HG02763 (cell line): ENCODE data around the gene GMPPA.

ENCODE experiments used
- ATAC-seq: cut with Tn5 transposase; IDR thresholded peaks from one replicate; pipeline ENCODE4 v1.9.1; 2021; ENCODE audit warnings: mild to moderate bottlenecking, moderate library complexity; ENCODE audit not compliant: unreplicated experiment

GMPPA gene

GRCh38 chr2:219484343-219485200 is 14.1 kb upstream of the GMPPA start:
- ATAC-seq, result no peak

- ATAC-seq, result no peak
Measured at GRCh38 chr2:219485201-219485580, 13.5 kb upstream of the GMPPA start.

DNA sequence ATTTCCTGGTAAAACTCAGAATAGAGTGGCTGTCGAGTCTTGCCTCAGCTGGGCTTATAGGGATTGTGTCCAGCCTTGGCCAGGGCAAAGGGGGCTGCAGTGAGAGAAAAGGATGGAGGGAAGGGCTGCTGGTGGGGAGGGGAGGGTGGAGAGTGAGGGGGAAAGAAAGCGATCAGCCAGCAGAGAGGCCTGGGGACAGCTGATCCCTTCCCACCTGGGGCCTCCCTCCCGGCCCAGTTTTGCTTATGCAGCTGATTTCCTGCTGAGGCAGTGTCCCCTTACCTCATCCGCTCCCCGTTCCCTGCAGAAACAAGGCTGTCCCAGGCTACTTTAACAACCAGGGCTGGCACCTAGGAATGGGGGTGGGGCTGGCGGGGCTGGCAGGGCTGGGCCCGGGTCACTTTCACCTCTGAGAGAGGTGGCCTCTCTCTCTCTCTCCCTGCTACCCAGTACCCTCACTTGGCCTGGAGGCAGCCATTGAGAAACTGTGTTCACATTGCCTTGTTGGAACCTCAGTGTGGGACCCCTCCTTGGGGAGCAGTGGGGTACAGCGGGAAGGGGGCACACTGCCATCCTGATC is 12.2 kb upstream of the GMPPA start:
- ATAC-seq, result no peak

GRCh38 chr2:219488149-219488843 is 10.4 kb upstream of the GMPPA start:
- no peak for ATAC-seq

DNA sequence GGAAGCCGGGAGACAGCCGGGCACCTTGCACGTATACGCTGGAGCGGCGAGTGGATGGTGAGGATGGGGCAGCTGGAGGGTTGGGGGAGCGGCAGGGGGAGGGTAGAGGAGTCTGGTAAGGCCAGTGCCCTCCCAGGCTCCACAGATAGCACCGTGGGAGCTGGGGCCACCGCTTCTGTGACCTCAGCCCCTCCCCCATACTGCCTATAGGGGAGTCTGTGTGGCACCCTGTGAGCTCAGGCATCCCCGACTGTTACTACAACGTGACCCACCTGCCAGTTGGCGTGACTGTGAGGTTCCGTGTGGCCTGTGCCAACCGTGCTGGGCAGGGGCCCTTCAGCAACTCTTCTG is 9.9 kb upstream of the GMPPA start:
- no peak for ATAC-seq

GRCh38 chr2:219489315-219489714 is 9.4 kb upstream of the GMPPA start:
- ATAC-seq, result no peak

DNA sequence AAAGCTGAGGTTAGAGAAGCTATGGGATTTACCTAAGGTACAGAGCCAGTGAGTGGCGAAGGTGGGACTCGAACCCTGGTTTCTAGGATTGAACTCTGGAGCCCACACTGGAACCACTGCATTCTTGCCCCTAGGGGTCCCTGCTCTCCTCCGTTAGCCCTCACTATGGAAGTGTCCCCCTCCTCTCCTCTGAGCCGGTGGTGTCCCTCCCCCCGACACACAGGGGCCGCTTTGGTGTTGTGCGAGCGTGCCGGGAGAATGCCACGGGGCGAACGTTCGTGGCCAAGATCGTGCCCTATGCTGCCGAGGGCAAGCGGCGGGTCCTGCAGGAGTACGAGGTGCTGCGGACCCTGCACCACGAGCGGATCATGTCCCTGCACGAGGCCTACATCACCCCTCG is 8.5 kb upstream of the GMPPA start:
- no peak for ATAC-seq

DNA sequence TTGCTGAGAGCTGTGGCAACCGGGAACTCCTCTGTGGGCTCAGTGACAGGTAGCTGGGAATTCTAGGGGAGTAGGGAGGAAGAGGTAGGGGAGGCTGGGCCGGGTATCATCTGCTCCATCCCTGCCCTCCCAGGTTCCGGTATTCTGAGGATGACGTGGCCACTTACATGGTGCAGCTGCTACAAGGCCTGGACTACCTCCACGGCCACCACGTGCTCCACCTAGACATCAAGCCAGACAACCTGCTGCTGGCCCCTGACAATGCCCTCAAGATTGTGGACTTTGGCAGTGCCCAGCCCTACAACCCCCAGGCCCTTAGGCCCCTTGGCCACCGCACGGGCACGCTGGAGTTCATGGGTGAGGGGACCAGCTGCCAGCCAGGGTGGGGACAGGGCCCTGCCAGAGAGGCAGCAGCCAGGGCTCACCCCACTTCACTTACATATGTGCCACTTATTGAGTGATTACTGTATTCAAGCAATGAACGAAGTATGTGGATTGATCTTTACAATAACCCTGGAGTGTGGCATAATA is 8.0 kb upstream of the GMPPA start:
- ATAC-seq, result no peak

GRCh38 chr2:219491278-219491963 is 7.3 kb upstream of the GMPPA start:
- ATAC-seq, result no peak

- no peak for ATAC-seq
Measured at GRCh38 chr2:219492575-219492974, 6.1 kb upstream of the GMPPA start.

GRCh38 chr2:219493086-219493485 is 5.6 kb upstream of the GMPPA start:
- ATAC-seq, result no peak

DNA sequence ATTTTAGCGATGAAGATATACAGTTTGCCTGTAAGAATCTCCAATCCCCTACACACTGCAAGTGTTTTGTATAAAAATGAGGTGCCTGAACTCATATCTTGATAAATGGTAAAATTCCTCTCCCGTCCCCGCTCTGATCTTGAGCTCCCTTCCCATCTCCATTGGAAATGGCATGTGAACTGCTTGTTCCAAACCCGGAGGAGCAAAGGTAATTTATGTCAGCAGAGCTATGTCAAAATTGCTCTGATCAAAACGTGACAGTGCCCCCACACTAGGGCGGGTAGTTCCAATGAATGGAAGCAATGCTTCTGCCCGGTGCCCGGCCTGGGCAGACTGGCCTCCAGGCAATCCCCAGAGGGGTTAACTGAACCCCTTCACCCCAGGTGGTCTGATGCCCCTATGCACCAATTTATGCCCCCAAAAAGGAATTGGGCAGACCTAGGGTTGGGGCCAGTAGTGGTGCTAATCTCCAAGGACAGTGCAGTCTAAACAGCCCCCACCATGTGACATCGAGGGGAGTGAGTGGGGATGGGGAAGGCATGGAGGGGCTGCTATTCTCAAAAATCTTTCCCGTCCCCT is 3.6 kb upstream of the GMPPA start:
- no peak for ATAC-seq

DNA sequence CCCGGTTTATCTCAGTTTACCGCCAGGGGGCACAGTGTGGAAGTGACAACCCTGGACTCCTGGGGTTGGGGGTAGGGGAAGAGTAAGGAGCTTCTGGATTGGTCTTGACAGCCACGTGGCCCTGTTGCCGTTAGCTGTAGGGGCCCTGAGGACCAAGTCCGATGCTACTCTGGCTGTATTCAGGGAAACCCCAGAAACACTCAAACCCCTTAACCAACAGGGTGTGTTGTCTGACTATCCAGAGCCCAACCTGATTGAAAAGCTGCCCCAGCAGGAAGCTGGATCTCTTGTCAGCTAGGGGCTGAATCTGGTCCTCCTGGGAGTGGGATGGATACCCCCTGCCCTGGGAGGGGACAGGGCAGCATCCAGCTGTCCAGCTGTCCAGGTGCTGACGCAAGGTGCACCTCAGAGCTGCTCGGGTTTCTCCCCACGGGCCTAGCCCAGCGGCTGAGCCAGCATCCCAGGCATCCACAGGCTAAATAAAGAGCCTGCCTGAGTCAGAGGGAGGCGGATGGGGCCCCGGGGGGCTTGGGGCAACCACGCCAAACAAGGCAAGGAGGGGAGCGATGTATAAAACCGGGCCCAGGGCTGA is 3.1 kb upstream of the GMPPA start:
- no peak for ATAC-seq

DNA sequence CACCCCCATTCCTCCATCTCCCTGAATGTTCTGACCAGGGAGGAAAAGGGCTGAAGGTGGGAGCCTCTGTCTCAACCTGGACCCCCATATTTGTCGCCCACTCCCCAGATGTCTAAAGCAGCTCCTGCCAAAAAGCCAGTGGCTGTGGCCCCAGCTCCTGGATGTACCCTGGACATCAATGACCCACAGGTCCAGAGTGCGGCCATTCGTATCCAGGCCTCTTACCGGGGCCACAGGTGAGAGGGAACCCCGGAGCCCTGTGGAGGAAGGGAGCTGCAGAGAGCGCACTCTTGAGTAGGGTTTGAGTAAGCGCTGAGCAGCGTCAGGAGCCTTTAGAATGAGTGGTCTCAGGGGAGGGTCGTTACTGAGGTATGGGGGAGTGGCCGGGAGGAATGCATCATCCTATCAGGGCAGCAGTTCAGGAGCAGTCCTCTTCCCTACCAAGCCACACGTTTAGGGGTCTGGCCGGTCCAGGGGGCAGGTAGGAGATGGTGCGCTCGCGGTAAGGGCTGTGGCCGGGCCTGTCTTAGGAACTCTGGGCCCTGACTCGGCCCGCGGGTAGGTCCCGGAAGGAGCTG is 2.4 kb upstream of the GMPPA start:
- no peak for ATAC-seq

- no peak for ATAC-seq
Measured at GRCh38 chr2:219496825-219497494, 1.7 kb upstream of the GMPPA start.

- ATAC-seq, result no peak
Measured at GRCh38 chr2:219497495-219498279, 1.0 kb upstream of the GMPPA start.

DNA sequence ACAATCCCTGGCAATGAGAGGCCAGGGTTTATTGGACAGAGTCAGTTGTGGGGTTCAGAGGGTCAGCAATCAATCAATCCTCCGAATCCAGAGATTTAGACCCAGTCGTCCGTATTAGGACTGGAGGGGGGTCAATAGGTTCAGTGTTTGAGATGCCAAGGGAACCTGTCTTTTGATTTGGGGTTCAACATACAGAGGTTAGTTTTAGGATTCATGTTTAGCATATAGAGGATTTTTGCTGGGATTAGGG is 292 bp downstream of the GMPPA start:
- ATAC-seq, result no peak

GRCh38 chr2:219499555-219499954 is 864 bp downstream of the GMPPA start:
- no peak for ATAC-seq

- no peak for ATAC-seq
Measured at GRCh38 chr2:219500135-219500534, 1.4 kb downstream of the GMPPA start.
